ENCODE measurements around the gene PTPRR.

Gene PTPRR

DNA sequence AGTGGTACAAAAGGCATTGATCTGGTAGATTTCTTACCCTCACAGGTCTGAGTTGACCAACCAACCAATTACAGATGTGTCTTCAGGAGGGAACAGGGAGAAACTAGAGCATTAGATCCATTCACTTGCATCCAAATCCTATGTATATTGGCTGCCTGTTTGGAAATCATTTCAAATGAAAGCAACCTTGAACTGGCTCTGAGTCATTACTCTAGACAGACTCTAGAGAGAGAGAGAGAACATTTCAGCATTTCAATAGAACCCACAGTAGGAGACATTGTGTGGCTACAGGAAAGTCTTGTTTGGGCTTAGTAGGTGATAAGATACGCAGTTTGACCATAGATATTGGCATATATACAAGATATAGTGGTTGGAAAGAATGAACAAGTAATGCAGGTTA is 114.5 kb downstream of the PTPRR start:
- DNase-seq (ENCODE audit: low spot score) (no peak), FAIRE-seq (no peak)

DNA sequence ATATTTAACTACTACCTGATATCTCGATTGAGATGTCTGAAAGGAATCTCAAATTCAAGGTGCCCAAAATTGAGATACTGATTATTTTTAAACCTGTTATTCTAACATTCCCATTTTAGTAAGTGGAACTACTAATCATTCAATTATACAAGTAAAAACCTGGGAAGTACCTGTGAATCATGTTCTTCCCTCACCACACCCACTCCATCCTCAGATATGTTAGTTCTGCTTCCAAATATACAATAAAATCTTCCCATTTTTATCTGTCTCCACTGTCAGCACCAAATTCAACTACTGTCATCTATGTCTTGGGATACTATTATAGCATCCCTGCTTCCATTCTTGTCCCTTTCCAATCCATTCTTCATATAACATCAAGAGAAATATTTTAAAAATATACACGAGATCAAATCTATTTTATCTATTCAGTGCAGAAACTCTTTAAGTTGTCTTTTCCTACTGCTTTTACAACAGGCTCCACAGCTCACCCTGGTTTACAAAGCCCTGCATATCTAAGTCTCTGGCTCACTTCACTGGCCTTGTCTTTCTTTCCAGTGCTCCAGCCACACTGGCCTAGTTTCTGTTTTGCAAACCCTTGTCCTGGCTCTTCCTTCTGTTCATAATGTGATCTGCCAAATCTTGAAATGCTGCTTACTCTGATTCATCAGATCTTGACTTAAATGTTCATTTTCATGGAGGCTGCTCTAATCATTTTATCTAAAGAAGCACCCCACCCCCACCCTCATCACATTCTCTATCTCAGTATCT is 122.3 kb downstream of the PTPRR start:
- DNase-seq (ENCODE audit: low spot score), result no peak
- no peak for FAIRE-seq

DNA sequence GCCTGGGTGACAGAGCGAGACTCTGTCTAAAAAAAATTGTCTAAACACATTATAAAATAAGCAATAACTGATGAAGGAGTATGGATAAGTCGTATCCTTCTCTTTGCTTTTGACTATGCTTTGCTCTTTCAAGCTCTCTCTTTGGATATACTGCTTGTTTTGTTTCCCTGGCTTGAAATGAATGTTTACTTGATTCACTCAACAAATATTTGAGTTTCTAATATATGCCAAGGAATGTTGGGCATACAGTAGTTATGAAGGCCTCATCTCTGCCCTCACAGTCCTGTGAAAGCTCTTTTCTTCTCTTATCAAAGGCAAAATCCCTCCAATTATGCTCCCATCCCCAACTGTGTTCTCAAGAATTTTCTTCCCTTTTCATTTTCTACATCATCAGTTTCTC is 123.5 kb downstream of the PTPRR start:
- no peak for DNase-seq (ENCODE audit: low spot score)
- no peak for FAIRE-seq

- DNase-seq (ENCODE audit: low spot score) (no peak), FAIRE-seq (no peak)
Measured at GRCh38 chr12:70795608-70796007, 124.9 kb downstream of the PTPRR start.

DNA sequence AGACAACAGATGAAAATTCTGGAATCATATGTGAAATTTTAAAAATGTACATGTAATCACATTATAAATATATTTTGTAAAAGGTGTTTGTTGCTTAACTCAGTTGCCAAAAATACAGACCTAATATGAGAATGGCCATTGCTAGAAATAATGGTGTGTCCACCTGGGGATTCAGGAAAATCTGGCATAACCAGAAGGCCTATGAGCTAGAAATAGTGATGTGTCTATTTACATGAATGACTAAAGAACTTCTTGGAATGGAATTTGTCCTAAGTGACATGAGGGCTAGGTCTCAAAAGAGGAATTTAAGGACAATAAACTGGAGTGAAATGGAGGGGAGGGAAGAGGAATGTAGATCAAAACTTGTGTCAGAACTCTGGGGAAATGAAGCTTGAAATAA is 126.4 kb downstream of the PTPRR start:
- DNase-seq (ENCODE audit: low spot score) (no peak), FAIRE-seq (no peak)

DNA sequence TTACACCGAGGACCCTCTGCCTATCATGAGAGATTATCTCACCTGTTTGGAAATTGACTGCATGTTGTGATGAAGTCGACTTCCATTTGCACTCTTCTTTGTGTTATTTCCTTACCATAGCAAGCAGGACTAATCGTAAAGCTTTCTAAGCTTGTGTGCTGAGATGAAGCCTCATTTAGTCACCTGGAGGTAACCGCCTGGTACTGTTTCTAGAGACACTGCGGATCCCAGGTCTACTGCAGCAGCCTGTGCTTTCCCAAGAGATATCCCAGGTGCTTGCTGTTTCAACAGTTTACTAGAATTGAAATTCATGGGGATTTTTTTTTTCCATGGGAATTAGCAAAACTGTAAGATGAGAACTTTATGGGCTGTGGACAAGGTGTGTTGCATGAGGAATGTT is 131.8 kb downstream of the PTPRR start:
- FAIRE-seq, result no peak
- no peak for DNase-seq (ENCODE audit: low spot score)

GRCh38 chr12:70787612-70788011 is 132.9 kb downstream of the PTPRR start:
- DNase-seq (ENCODE audit: low spot score) (no peak), FAIRE-seq (no peak)

- FAIRE-seq, result no peak
- DNase-seq (ENCODE audit: low spot score), result no peak
Measured at GRCh38 chr12:70785896-70786295, 134.6 kb downstream of the PTPRR start.

DNA sequence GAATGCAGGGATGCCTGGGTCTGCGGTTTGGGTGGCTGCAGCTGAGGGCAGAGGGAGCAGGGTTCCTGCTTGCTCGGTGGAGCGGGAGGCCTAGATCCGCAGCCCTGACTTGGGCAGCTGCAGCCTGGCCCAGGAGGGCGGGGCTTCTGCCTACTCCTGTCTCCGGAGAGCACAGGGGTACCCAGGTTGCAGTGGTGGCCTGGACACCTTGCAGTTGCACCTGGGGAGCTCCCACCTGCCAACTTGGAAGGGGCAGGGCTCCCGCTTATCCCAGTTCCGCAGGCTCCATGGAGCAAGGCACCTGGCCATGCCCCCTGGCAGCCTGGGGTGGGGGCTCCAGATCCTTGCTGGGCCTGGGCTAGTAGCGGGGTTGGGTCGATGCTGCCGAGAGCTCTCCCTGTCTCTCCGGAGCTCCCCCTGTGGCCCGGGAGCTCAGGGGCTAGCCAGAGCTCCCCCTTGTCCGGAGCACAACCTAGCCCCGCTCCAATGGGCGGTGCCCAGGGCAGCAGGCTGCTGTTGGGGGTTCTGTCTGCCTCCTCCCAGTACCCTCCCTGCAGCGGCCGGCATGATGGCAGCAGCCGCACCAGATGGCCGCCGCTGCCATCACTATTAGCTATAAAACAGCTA is 136.4 kb downstream of the PTPRR start:
- no peak for FAIRE-seq

GRCh38 chr12:70783455-70783854 is 137.1 kb downstream of the PTPRR start:
- no peak for DNase-seq (ENCODE audit: low spot score)
- no peak for FAIRE-seq

More for the DNA sequence above, 136.4 kb downstream of the PTPRR start:
- DNase-seq (ENCODE audit: low spot score), result no peak

GRCh38 chr12:70779250-70779649 is 141.3 kb downstream of the PTPRR start:
- no peak for DNase-seq (ENCODE audit: low spot score)
- FAIRE-seq, result no peak

GRCh38 chr12:70774055-70774454 is 146.5 kb downstream of the PTPRR start:
- DNase-seq (ENCODE audit: low spot score), result peak; percentile 7

GRCh38 chr12:70772836-70773235 is 147.7 kb downstream of the PTPRR start:
- no peak for DNase-seq (ENCODE audit: low spot score)
- no peak for FAIRE-seq

More at GRCh38 chr12:70774055-70774454, 146.5 kb downstream of the PTPRR start:
- FAIRE-seq, result no peak

GRCh38 chr12:70771581-70771980 is 149.0 kb downstream of the PTPRR start:
- DNase-seq (ENCODE audit: low spot score), result no peak
- no peak for FAIRE-seq

DNA sequence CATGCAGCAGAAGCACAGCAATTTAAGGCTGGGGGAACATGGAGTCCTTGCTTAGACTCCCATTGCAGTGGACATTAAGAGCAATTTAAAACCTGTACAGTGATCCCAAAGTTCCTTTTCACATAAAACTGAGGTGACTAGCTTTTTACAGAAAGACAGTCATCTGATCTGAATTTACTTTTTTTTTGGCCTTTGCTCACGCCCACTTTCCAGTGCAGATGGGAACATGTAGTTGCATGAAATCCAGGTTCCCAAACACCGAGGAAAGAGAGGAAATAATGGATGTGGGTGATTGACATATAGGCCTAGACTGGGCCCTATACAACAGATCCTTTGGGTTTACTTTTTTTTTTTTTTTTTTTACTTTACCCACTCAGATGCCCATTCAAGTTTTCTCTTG is 156.9 kb downstream of the PTPRR start:
- no peak for DNase-seq (ENCODE audit: low spot score)
- FAIRE-seq, result no peak

DNA sequence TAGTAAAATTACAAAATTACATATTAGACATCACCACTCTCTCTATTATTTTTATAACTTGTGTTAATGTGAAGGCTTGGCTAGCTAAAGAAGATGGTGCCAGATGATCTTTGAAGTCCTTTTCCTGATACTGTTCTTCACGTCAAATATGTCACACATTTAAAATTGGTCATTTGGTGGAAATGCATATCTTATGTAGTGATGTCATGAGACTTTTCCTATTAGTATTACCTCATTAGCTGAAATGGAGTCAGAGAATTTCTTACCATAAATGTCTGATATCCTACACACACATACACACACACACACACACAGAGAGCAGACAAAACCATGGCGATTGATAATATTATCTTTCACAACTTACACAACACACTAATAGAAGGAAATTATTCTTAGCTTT is 158.5 kb downstream of the PTPRR start:
- no peak for FAIRE-seq
- no peak for DNase-seq (ENCODE audit: low spot score)

GRCh38 chr12:70759161-70759918 is 161.2 kb downstream of the PTPRR start:
- no peak for DNase-seq (ENCODE audit: low spot score)
- no peak for FAIRE-seq

DNA sequence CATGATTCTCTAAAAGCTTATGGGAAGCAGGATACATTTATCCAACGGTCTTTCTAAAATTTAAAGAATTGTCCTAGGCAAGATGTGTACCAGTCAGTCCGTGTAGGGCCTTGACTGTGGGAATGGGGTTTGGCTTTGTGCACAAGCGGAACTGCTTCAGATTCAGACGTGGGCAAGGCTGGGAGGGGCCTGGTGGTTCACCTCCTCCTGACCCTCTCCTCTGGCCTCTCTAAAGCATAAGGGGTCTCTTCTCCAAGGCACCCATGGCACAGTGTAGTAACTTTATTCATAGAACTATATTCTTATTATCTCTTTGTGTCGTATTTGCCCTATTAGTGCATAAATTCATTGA is 162.1 kb downstream of the PTPRR start:
- no peak for DNase-seq (ENCODE audit: low spot score)
- FAIRE-seq, result no peak

DNA sequence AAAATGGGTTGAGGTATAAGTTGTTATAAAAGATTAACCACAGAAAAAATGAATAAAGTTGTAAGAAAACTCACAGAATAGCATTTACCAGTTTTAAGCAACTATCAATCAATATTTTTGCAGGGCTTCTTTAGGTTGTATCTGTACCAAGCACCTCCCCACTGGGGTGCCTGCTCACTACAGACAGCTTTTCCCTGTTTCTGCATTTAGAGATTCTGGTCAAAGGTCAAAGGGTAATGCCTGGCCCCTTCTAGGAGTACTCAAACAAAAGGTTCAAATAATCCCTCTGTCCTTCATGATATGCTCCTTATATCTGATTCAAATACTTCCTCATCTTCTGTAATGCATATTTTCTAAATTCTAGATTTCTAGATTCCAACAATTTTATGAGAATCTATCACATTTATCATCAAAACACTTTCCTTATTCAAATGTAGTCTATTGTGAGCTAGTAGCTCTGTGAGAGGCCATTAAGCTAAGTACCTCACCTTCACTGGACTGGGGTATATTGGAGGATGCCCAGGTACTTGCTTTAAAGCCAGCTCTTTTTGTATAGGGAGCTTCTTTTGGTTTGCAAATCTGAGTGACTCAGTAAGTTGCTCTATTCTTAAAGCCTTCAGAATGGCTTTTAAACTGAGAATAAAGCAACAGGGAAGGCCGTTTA is 162.6 kb downstream of the PTPRR start:
- FAIRE-seq (no peak), DNase-seq (ENCODE audit: low spot score) (no peak)

DNA sequence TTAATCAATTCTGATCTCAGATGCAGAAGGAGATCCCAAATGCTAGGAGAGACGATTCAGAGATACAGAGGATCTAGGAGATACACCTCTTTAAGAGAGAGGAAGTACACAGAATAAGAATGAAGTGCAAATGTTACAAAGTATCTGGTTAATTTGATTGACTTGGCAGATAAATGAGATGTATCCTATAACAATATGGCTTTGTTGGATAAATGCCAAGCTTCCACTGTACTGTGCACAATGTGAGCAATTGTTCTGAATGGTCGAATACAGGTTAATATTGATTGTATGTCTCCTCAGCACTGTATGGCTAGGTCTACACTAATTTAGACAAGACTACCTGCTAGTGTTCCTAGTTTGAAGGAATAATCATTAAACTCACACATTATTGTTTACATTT is 163.7 kb downstream of the PTPRR start:
- no peak for DNase-seq (ENCODE audit: low spot score)
- no peak for FAIRE-seq

- no peak for FAIRE-seq
Measured at GRCh38 chr12:70756118-70756517, 164.4 kb downstream of the PTPRR start.

DNA sequence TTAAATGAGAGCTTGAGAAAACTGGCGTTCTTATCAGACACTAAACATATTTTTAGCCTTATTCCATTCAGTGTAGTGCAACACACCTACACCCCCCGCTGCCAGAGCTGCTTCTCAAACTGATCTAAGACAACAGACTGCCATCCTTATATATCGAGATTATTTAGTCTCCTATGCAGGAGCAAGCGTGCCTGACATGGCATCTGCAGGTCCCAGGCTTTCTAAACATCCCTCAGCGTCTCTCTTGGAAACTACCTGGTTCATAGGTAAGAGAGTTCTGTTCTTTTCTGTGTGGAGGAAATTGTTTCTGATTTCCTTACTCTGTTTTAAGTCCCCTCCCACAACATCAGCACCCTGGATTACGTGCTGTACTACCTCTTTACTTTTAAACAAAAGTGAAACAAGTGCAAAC is 166.2 kb downstream of the PTPRR start:
- FAIRE-seq (no peak), DNase-seq (ENCODE audit: low spot score) (no peak)

More at GRCh38 chr12:70756118-70756517, 164.4 kb downstream of the PTPRR start:
- DNase-seq (ENCODE audit: low spot score), result peak; percentile 40

Measured in RCC 7860 (cell line).